Measurements from ENCODE around the gene PIGU. TPM values are rescaled to one million over a fixed set of nuclear protein-coding genes. Genes with fewer than 3 reads are reported as not detected.
"Not testable (repeated sequence)": the region's sequence is repeated elsewhere in the genome, so short reads cannot be mapped to it uniquely, and the experiment has no call there.

PIGU gene
- polyA plus RNA-seq, 3 donors = 5.8 to 11.3 (median 10.9) TPM

GRCh38 chr20:34720266-34720665, 43.4 kb upstream of the PIGU start:
- H3K27ac ChIP-seq (ENCODE audit: low read depth in 1 of 2, low read length in 2 of 2) = no peak overlapping the region
- no peaks in the 10 kb centered on the region for H3K79me2 ChIP-seq (ENCODE audit: insufficient read depth, low read length)
- H3K27me3 Mint-ChIP-seq (ENCODE audit: low read depth in 3 of 3) = no peaks in the 10 kb centered on the region
- H3K27ac Mint-ChIP-seq = no peak overlapping the region
- H3K9me3 Mint-ChIP-seq = no peaks in the 10 kb centered on the region
- H3K4me1 ChIP-seq (ENCODE audit: control insufficient read depth in 1 of 2, insufficient read depth in 2 of 2, low read length in 2 of 2) = no peaks in the 10 kb centered on the region
- no peak for TF ChIP-seq CTCF (IDR thresholded peaks at IDR 0.05)
- peaks cover 53 to 93% of the 10 kb centered on the region in 2 donors for H3K36me3 ChIP-seq (replicated peaks in 1 of 2; ENCODE audit: control insufficient read depth in 1 of 2, insufficient read depth in 2 of 2, low read length in 2 of 2)
- H2AFZ ChIP-seq (ENCODE audit: insufficient read depth, low read depth, low read length, poor library complexity, severe bottlenecking) = no peak overlapping the region
- no peak overlapping the region for H3K4me3 Mint-ChIP-seq
- H3K27me3 ChIP-seq (ENCODE audit: control insufficient read depth in 2 of 2, insufficient read depth in 2 of 2, low read length in 2 of 2) = no peaks in the 10 kb centered on the region
- no peak overlapping the region for H3K4me3 ChIP-seq (replicated peaks in 1 of 3; ENCODE audit: low read depth in 2 of 3, low read length in 3 of 3)
- no peaks in the 10 kb centered on the region for H3K4me1 Mint-ChIP-seq
- WGBS (ENCODE audit: insufficient coverage) = 83% methylated on average over 2 of the region's 2 CpGs
- H3K36me3 Mint-ChIP-seq = peaks cover 67 to 80% of the 10 kb centered on the region in 2 donors
- DNase-seq = no peak
- intact Hi-C loops (cut with micrococcal nuclease) = no loop called here
- H3K4me2 ChIP-seq (replicated peaks; ENCODE audit: extremely low read depth, low read length, poor library complexity, severe bottlenecking) = no peak overlapping the region
- H3K9me3 ChIP-seq (replicated peaks in 1 of 2; ENCODE audit: control insufficient read depth in 1 of 2, insufficient read depth in 1 of 2, low read length in 2 of 2) = no peaks in the 10 kb centered on the region
- no peaks in the 10 kb centered on the region for H4K20me1 ChIP-seq (ENCODE audit: insufficient read depth, low read length)
- no peak overlapping the region for H3K9ac ChIP-seq (ENCODE audit: insufficient read depth, low read length, poor library complexity, severe bottlenecking)

DNA sequence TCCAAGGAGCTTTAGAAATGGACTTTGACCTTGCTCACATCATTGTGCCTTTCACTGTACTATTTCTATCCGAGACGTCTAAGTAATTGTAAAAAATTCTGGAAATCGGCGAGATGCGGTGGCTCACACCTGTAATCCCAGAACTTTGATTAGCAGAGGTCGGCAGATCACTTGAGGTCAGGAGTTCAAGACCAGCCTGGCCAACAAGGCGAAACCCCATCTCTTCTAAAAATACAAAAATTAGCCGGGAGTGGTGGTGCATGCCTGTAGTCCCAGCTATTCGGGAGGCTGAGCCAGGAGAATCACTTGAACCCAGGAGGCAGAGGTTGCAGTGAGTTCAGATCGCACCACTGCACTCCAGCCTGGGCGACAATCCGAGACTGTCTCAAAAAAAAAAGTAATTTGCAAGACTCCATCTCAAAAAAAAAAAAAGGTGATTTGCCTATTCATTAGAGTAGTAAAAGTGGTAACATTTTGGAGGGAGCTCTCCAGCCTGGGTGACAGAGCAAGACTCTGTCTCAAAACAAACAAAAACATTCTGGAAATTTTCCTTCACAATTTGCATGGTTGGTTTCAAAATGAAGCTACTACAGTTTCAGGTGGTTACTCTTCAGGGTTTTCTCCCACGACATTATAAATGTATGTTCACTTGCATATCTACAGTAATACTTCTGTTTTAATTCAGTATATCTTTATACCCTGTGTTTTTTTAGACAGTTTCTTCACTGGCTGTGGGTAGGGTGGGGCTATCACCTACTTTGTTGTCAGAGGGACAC, 42.5 kb upstream of the PIGU start:
- H3K27ac ChIP-seq (ENCODE audit: low read depth in 1 of 2, low read length in 2 of 2); H3K27me3 Mint-ChIP-seq (ENCODE audit: low read depth in 3 of 3); H3K4me3 ChIP-seq (replicated peaks in 1 of 3; ENCODE audit: low read depth in 2 of 3, low read length in 3 of 3); H3K4me1 Mint-ChIP-seq; H2AFZ ChIP-seq (ENCODE audit: insufficient read depth, low read depth, low read length, poor library complexity, severe bottlenecking); H3K9me3 Mint-ChIP-seq; intact Hi-C loops (cut with micrococcal nuclease); H3K9ac ChIP-seq (ENCODE audit: insufficient read depth, low read length, poor library complexity, severe bottlenecking); H3K27me3 ChIP-seq (ENCODE audit: control insufficient read depth in 2 of 2, insufficient read depth in 2 of 2, low read length in 2 of 2); H3K4me2 ChIP-seq (replicated peaks; ENCODE audit: extremely low read depth, low read length, poor library complexity, severe bottlenecking); H3K27ac Mint-ChIP-seq; H4K20me1 ChIP-seq (ENCODE audit: insufficient read depth, low read length); H3K4me3 Mint-ChIP-seq; H3K9me3 ChIP-seq (replicated peaks in 1 of 2; ENCODE audit: control insufficient read depth in 1 of 2, insufficient read depth in 1 of 2, low read length in 2 of 2); H3K79me2 ChIP-seq (ENCODE audit: insufficient read depth, low read length); H3K4me1 ChIP-seq (ENCODE audit: control insufficient read depth in 1 of 2, insufficient read depth in 2 of 2, low read length in 2 of 2); DNase-seq: not testable (repeated sequence)
- peaks cover 51 to 93% of the 10 kb centered on the region in 2 donors for H3K36me3 ChIP-seq (replicated peaks in 1 of 2; ENCODE audit: control insufficient read depth in 1 of 2, insufficient read depth in 2 of 2, low read length in 2 of 2)
- H3K36me3 Mint-ChIP-seq = peaks cover 70 to 81% of the 10 kb centered on the region in 2 donors
- whole genome bisulfite sequencing (ENCODE audit: insufficient coverage) = 100% methylated on average over 4 of the region's 13 CpGs
